Measurements from ENCODE around the gene SLC34A3. TPM values are rescaled to one million over a fixed set of nuclear protein-coding genes. Genes with fewer than 3 reads are reported as not detected.
A peak's percentile ranks its signal among the peaks of the same experiment; 100 is the strongest.

SLC34A3 gene
- total RNA-seq, 1 donor from 2014 or later: 0.23 TPM

- intact Hi-C loops (cut with DNase I): no loop called here
- DNase-seq (peak; percentile 67), ATAC-seq (no peak)
- Histone ChIP-seq H3K36me3 (peaks cover 32% of the 10 kb centered on the region), H3K27ac (no peak overlapping the region), H3K27me3 (no peaks in the 10 kb centered on the region), H3K4me1 (peaks cover 45% of the 10 kb centered on the region), H3K4me3 (no peak overlapping the region), H3K9me3 (no peaks in the 10 kb centered on the region)
- TF ChIP-seq CTCF (IDR thresholded peaks at IDR 0.05): no peak
These were observed 40.4 kb downstream of the SLC34A3 start for GRCh38 chr9:137270929-137271695.

- ATAC-seq (no peak), DNase-seq (no peak)
- intact Hi-C loops (cut with DNase I): no loop called here
- Histone ChIP-seq H3K4me1 (peaks cover 51% of the 10 kb centered on the region), H3K36me3 (peaks cover 28% of the 10 kb centered on the region), H3K27me3 (no peaks in the 10 kb centered on the region), H3K27ac (no peak overlapping the region), H3K4me3 (no peak overlapping the region), H3K9me3 (no peaks in the 10 kb centered on the region)
- TF ChIP-seq CTCF (IDR thresholded peaks at IDR 0.05): no peak
These were observed 41.0 kb downstream of the SLC34A3 start for GRCh38 chr9:137271696-137272076.

- Histone ChIP-seq H3K27ac (no peak overlapping the region), H3K9me3 (no peaks in the 10 kb centered on the region), H3K27me3 (no peaks in the 10 kb centered on the region), H3K4me1 (peaks cover 59% of the 10 kb centered on the region), H3K4me3 (no peak overlapping the region), H3K36me3 (peaks cover 28% of the 10 kb centered on the region)
- ATAC-seq (no peak), DNase-seq (peak; percentile 65)
- intact Hi-C loops (cut with DNase I): no loop called here
- TF ChIP-seq CTCF (IDR thresholded peaks at IDR 0.05): no peak
These were observed 41.8 kb downstream of the SLC34A3 start for GRCh38 chr9:137272241-137273094.

- Histone ChIP-seq H3K27ac (peak overlapping the region; percentile 17), H3K36me3 (peaks cover 23% of the 10 kb centered on the region), H3K9me3 (no peaks in the 10 kb centered on the region), H3K4me1 (peaks cover 55% of the 10 kb centered on the region), H3K4me3 (no peak overlapping the region), H3K27me3 (no peaks in the 10 kb centered on the region)
- peak; percentile 62 for DNase-seq
- no peak for TF ChIP-seq CTCF (IDR thresholded peaks at IDR 0.05)
- intact Hi-C loops (cut with DNase I): no loop called here
- ATAC-seq: no peak
These were observed 42.4 kb downstream of the SLC34A3 start for GRCh38 chr9:137273095-137273490.

GRCh38 chr9:137273611-137274320 is 43.1 kb downstream of the SLC34A3 start:
- H3K4me3 ChIP-seq: no peak overlapping the region
- H3K27me3 ChIP-seq: no peaks in the 10 kb centered on the region
- intact Hi-C loops (cut with DNase I): no loop called here
- peaks cover 22% of the 10 kb centered on the region for H3K36me3 ChIP-seq
- H3K4me1 ChIP-seq: peaks cover 48% of the 10 kb centered on the region
- peak; percentile 65 for DNase-seq
- no peaks in the 10 kb centered on the region for H3K9me3 ChIP-seq
- TF ChIP-seq CTCF (IDR thresholded peaks at IDR 0.05): no peak
- H3K27ac ChIP-seq: peak overlapping the region; percentile 60
- no peak for ATAC-seq

Data from upper lobe of right lung (tissue), 1 donor.